HepG2 (cell line): ENCODE data around the gene BBLN. TPM values are rescaled to one million over a fixed set of nuclear protein-coding genes. Genes with fewer than 3 reads are reported as not detected.

Experiments used
- AHDC1 ChIP-seq: sonication (generic); formaldehyde crosslinking; IDR thresholded peaks from 2 replicates; pipeline ENCODE4 v1.5.1; 2020; ENCODE audit warnings: mild to moderate bottlenecking, missing genetic modification reagents, borderline replicate concordance
- BRCA1 ChIP-seq: sonication (generic); formaldehyde crosslinking; IDR thresholded peaks from 2 replicates; pipeline ENCODE4 v1.4.0; 2020; ENCODE audit warnings: missing genetic modification reagents
- ETV6 ChIP-seq: sonication (generic); formaldehyde crosslinking; conservative IDR thresholded peaks from 2 replicates; pipeline ENCODE4 v1.4.0; 2020; ENCODE audit warnings: missing genetic modification reagents
- KLF9 ChIP-seq: IDR thresholded peaks from 2 replicates; pipeline ENCODE4 v1.6.1; 2016; ENCODE audit warnings: low read depth
- MTF1 ChIP-seq: sonication (generic); formaldehyde crosslinking; IDR thresholded peaks from 2 replicates; pipeline ENCODE4 v1.5.0; 2020; ENCODE audit warnings: missing genetic modification reagents
- NFKBIZ ChIP-seq: IDR thresholded peaks from 2 replicates; pipeline ENCODE4 v1.6.1; 2018; ENCODE audit warnings: missing genetic modification reagents, missing compliant biosample characterization
- NR0B2 ChIP-seq: sonication (generic); formaldehyde crosslinking; IDR thresholded peaks from 2 replicates; pipeline ENCODE4 v1.4.0; 2020; ENCODE audit warnings: mild to moderate bottlenecking, missing genetic modification reagents
- ZFX ChIP-seq: sonication (generic); formaldehyde crosslinking; IDR thresholded peaks from 2 replicates; pipeline ENCODE4 v1.4.0; 2020; ENCODE audit warnings: mild to moderate bottlenecking, low read depth, missing genetic modification reagents, moderate library complexity
- ZIK1 ChIP-seq: sonication (generic); formaldehyde crosslinking; IDR thresholded peaks from 2 replicates; pipeline ENCODE4 v1.5.0; 2020; ENCODE audit warnings: mild to moderate bottlenecking, low read depth, missing genetic modification reagents, borderline replicate concordance
- ZNF124 ChIP-seq: sonication (generic); formaldehyde crosslinking; IDR thresholded peaks from 2 replicates; pipeline ENCODE4 v1.4.0; 2020; ENCODE audit warnings: missing genetic modification reagents
- ZUFSP ChIP-seq: sonication (generic); formaldehyde crosslinking; IDR thresholded peaks from 2 replicates; pipeline ENCODE4 v1.9.0; 2021; ENCODE audit warnings: missing genetic modification reagents, mild to moderate bottlenecking, borderline replicate concordance
- polyA plus RNA-seq, 8 experiments: library from polyadenylated mRNA; depleted of rRNA in 3 of 8; stranded (reverse) in 7 of 8; unstranded in 1 of 8; fragments of >200 nt; fragmentation: Illumina TruSeq in 4 of 8; extraction: Trizol in 4 of 8; gene quantifications; 2 replicates each; pipeline versions ENCODE4 v1.2.1 to v1.2.3, GENCODE V29; 2011 to 2016; ENCODE audit warnings: low read depth in 4 of 8, missing spikeins in 1 of 8, mixed read lengths in 1 of 8; ENCODE audit not compliant: insufficient read depth in 1 of 8
- total RNA-seq, 5 experiments: library from RNA; depleted of rRNA; stranded (reverse); fragments of >200 nt; fragmentation: Illumina TruSeq; extraction: Trizol; gene quantifications; 2 replicates each; pipeline ENCODE4 v1.2.3, GENCODE V29; 2016; ENCODE audit warnings: low read depth in 1 of 5
- TF ChIP-seq, protein P1 (sequence below): sonication (generic); formaldehyde crosslinking; IDR thresholded peaks from 2 replicates; pipeline ENCODE4 v1.4.0; 2020; ENCODE audit warnings: low read depth, mild to moderate bottlenecking, missing genetic modification reagents
- TF ChIP-seq, protein P2 (sequence below): sonication (generic); formaldehyde crosslinking; IDR thresholded peaks from 2 replicates; pipeline ENCODE4 v1.5.0; 2020; ENCODE audit warnings: missing genetic modification reagents, mild to moderate bottlenecking, borderline replicate concordance
- TF ChIP-seq, protein P3 (sequence below): sonication (generic); formaldehyde crosslinking; IDR thresholded peaks from 2 replicates; pipeline ENCODE4 v1.5.0; 2020; ENCODE audit warnings: mild to moderate bottlenecking, missing genetic modification reagents

BBLN gene
- total and polyA plus RNA-seq, 2 of the 13 experiments (the other 11 are each of a cell fraction or from before 2014, with no cell fraction given): 27.6 to 33.1 TPM

DNA sequence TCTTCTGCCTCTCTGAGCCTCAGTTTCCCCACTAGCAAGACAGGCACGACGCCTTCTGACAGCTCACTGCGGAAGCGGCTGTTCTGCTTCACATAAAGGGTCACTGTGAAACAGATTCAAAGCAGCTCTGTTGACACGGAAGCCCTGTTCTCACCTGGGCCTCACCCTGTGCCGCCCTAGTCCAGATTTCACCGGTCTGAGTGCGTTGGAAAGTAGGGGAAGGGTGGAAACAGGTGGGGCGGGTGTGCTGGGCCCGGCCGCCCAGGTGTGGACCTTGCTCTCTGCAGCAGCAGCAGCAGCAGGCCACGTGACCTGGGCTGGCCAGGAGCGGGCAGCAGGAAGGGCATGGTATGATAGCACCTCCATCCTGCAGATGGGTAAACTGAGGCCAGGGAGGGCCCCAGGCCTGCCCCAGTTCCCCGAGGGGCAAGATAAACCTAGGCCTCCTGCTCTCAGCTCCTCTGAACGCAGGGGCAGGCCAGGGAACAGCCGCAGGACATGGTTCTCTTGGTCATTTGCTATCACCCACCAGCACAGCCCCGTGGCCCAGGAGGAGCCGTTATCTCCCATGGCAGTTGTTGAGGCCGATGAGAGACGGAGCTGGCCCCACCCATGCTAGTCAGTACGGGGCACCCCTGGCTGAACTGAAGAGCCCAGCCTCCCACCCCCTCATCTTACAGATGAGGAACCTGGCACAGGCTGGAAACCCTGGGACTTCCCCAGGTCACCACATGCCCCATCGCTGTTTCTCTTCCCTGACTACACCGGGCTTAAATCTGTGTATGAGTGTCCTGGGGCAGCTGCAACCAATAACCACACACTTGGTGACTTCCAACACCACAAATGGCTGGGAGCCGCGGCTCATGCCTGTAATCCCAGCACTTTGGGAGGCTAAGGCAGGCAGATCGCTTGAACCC lies 44.6 kb upstream of the BBLN start (continued):
- peak; percentile 94 for TF ChIP-seq ZFX (CRISPR knock-in tag)
- no peak for TF ChIP-seq BRCA1 (CRISPR knock-in tag)
- no peak for TF ChIP-seq ZUFSP (CRISPR knock-in tag)
- TF ChIP-seq, protein P1, sequence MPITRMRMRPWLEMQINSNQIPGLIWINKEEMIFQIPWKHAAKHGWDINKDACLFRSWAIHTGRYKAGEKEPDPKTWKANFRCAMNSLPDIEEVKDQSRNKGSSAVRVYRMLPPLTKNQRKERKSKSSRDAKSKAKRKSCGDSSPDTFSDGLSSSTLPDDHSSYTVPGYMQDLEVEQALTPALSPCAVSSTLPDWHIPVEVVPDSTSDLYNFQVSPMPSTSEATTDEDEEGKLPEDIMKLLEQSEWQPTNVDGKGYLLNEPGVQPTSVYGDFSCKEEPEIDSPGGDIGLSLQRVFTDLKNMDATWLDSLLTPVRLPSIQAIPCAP: no peak
- no peak for TF ChIP-seq ZNF124 (CRISPR knock-in tag)
- TF ChIP-seq NR0B2 (CRISPR knock-in tag): peak; percentile 88; the same call in 1 of the 2 replicates
- TF ChIP-seq MTF1 (CRISPR knock-in tag): no peak
- TF ChIP-seq ETV6: no peak
- TF ChIP-seq, protein P2, sequence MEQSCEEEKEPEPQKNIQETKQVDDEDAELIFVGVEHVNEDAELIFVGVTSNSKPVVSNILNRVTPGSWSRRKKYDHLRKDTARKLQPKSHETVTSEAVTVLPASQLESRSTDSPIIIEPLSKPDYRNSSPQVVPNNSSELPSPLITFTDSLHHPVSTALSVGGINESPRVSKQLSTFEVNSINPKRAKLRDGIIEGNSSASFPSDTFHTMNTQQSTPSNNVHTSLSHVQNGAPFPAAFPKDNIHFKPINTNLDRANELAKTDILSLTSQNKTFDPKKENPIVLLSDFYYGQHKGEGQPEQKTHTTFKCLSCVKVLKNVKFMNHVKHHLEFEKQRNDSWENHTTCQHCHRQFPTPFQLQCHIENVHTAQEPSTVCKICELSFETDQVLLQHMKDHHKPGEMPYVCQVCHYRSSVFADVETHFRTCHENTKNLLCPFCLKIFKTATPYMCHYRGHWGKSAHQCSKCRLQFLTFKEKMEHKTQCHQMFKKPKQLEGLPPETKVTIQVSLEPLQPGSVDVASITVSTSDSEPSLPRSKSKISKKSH: no peak
- peak; percentile 83; the same call in 1 of the 2 replicates for TF ChIP-seq ZIK1 (CRISPR knock-in tag)
- 0 out of 2 replicates have a peak, but pooled peaks have one; percentile 84 for TF ChIP-seq NFKBIZ (CRISPR knock-in tag)
- TF ChIP-seq, protein P3, sequence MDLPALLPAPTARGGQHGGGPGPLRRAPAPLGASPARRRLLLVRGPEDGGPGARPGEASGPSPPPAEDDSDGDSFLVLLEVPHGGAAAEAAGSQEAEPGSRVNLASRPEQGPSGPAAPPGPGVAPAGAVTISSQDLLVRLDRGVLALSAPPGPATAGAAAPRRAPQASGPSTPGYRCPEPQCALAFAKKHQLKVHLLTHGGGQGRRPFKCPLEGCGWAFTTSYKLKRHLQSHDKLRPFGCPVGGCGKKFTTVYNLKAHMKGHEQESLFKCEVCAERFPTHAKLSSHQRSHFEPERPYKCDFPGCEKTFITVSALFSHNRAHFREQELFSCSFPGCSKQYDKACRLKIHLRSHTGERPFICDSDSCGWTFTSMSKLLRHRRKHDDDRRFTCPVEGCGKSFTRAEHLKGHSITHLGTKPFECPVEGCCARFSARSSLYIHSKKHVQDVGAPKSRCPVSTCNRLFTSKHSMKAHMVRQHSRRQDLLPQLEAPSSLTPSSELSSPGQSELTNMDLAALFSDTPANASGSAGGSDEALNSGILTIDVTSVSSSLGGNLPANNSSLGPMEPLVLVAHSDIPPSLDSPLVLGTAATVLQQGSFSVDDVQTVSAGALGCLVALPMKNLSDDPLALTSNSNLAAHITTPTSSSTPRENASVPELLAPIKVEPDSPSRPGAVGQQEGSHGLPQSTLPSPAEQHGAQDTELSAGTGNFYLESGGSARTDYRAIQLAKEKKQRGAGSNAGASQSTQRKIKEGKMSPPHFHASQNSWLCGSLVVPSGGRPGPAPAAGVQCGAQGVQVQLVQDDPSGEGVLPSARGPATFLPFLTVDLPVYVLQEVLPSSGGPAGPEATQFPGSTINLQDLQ (CRISPR knock-in tag): no peak; the same call in 1 of the 2 replicates
- peak; percentile 88 for TF ChIP-seq AHDC1 (CRISPR knock-in tag)
- TF ChIP-seq KLF9 (CRISPR knock-in tag): no peak
